SK-N-MC (cell line): ENCODE results near the gene ZMYM2.

Experiments used
- EZH2 ChIP-seq: fragments of 200-600 bp; sonication (generic); IDR thresholded peaks from one replicate; pipeline ENCODE4 v1.6.1; 2017; ENCODE audit warnings: antibody characterized with exemption
- POLR2AphosphoS5 ChIP-seq: IDR thresholded peaks from 2 replicates; pipeline ENCODE4 v1.6.1; 2012; ENCODE audit warnings: mild to moderate bottlenecking, low read depth, low read length, borderline replicate concordance

GRCh38 chr13:20001366-20002190, 43.1 kb downstream of the ZMYM2 start:
- TF ChIP-seq EZH2 (no peak), POLR2AphosphoS5 (no peak)
